HUES48 (cell line): ENCODE results near the gene STARD9.
"Not testable (repeated sequence)": the region's sequence is repeated elsewhere in the genome, so short reads cannot be mapped to it uniquely, and the experiment has no call there.

Experiments used
- H3K27ac ChIP-seq: one replicate; pipeline ENCODE4 v1.7.0; 2013; ENCODE audit warnings: low read depth, low read length, inconsistent platforms
- H3K27me3 ChIP-seq: 2 replicates; pipeline ENCODE4 v1.6.1; 2013; ENCODE audit warnings: mild to moderate bottlenecking, low read length; ENCODE audit not compliant: control insufficient read depth, insufficient read depth
- H3K36me3 ChIP-seq: 2 replicates; pipeline ENCODE4 v1.6.1; 2013; ENCODE audit warnings: low read length; ENCODE audit not compliant: control insufficient read depth, insufficient read depth
- H3K4me1 ChIP-seq: 2 replicates; pipeline ENCODE4 v1.6.1; 2013; ENCODE audit warnings: mild to moderate bottlenecking, low read length; ENCODE audit not compliant: control insufficient read depth, insufficient read depth
- H3K4me3 ChIP-seq: 2 replicates; pipeline ENCODE4 v1.5.1; 2013; ENCODE audit warnings: mild to moderate bottlenecking, low read depth, low read length
- H3K9ac ChIP-seq: 2 replicates; pipeline ENCODE4 v1.6.1; 2013; ENCODE audit warnings: mild to moderate bottlenecking, low read depth, low read length, moderate library complexity
- H3K9me3 ChIP-seq: 2 replicates; pipeline ENCODE4 v1.6.1; 2013; ENCODE audit warnings: low read length; ENCODE audit not compliant: control insufficient read depth, insufficient read depth

Gene STARD9

GRCh38 chr15:42556550-42557207 lies 18.7 kb upstream of the STARD9 start:
- H3K4me1 ChIP-seq, H3K27me3 ChIP-seq, H3K4me3 ChIP-seq, H3K9ac ChIP-seq, H3K9me3 ChIP-seq, H3K27ac ChIP-seq: not testable (repeated sequence)
- H3K36me3 ChIP-seq = peaks cover 46% of the 10 kb centered on the region

GRCh38 chr15:42558739-42559138 lies 16.7 kb upstream of the STARD9 start:
- Histone ChIP-seq H3K4me1 (no peaks in the 10 kb centered on the region), H3K4me3 (no peak overlapping the region), H3K36me3 (peaks cover 62% of the 10 kb centered on the region), H3K9me3 (no peaks in the 10 kb centered on the region), H3K27ac (no peak overlapping the region), H3K27me3 (no peaks in the 10 kb centered on the region), H3K9ac (no peak overlapping the region)

DNA sequence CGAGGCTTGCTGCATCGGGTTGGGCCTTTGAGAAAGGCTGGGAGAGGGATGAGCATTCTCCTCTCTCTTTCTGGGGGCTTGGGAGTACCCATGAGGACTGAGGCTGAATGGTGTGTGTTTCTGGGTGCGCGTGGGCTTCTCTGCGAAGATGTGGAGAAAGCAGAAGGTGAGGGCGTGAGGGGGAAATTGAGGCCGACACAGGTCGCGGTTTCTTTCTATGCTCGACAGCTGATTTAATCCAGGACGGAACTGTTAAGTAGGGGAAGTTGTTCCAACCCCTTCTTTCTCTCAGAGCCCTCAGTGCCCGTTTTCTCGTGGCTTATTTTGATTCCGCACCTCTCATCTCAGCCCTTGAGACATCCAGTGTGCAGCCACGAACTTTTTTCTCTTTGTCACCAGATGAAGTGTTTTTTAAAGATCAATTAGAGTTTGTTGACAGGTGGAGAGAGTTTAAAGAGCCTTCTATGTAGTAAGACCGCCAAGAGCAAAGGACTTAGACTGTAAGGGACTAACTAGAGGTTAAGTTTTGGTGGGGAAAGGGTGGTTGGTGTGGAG lies 711 bp downstream of the STARD9 start:
- Histone ChIP-seq H3K4me1 (peaks cover 3% of the 10 kb centered on the region; the same call in 1 of the 2 replicates), H3K4me3 (peak overlapping the region; percentile 76), H3K27me3 (peaks cover 30% of the 10 kb centered on the region), H3K27ac (no peak overlapping the region), H3K9me3 (no peaks in the 10 kb centered on the region), H3K9ac (0 out of 2 replicates have a peak overlapping the region, but pooled peaks have one; percentile 21), H3K36me3 (no peaks in the 10 kb centered on the region)

GRCh38 chr15:42576776-42577175 lies 1.4 kb downstream of the STARD9 start:
- Histone ChIP-seq H3K9me3 (no peaks in the 10 kb centered on the region), H3K27me3 (peaks cover 30% of the 10 kb centered on the region), H3K36me3 (no peaks in the 10 kb centered on the region), H3K4me3 (no peak overlapping the region), H3K4me1 (peaks cover 6% of the 10 kb centered on the region; the same call in 1 of the 2 replicates), H3K27ac (no peak overlapping the region), H3K9ac (no peak overlapping the region)

GRCh38 chr15:42577514-42578031 lies 2.2 kb downstream of the STARD9 start:
- Histone ChIP-seq H3K9ac (no peak overlapping the region), H3K36me3 (no peaks in the 10 kb centered on the region), H3K9me3 (no peaks in the 10 kb centered on the region), H3K27me3 (peaks cover 34% of the 10 kb centered on the region), H3K27ac (no peak overlapping the region), H3K4me1 (peaks cover 8% of the 10 kb centered on the region; the same call in 1 of the 2 replicates), H3K4me3 (no peak overlapping the region)

- Histone ChIP-seq H3K27ac (no peak overlapping the region), H3K4me1 (peaks cover 23% of the 10 kb centered on the region)
Measured at GRCh38 chr15:42578984-42579537, 3.7 kb downstream of the STARD9 start.

GRCh38 chr15:42581272-42581730 lies 5.9 kb downstream of the STARD9 start:
- Histone ChIP-seq H3K4me1 (peaks cover 31% of the 10 kb centered on the region), H3K27ac (no peak overlapping the region), H3K9me3 (no peaks in the 10 kb centered on the region), H3K27me3 (peaks cover 31% of the 10 kb centered on the region), H3K4me3 (peak overlapping the region; percentile 64), H3K9ac (peak overlapping the region; percentile 37), H3K36me3 (peaks cover 4% of the 10 kb centered on the region; the same call in 1 of the 2 replicates)

More at GRCh38 chr15:42578984-42579537, 3.7 kb downstream of the STARD9 start:
- Histone ChIP-seq H3K9ac (no peak overlapping the region), H3K36me3 (no peaks in the 10 kb centered on the region), H3K9me3 (no peaks in the 10 kb centered on the region), H3K27me3 (peaks cover 38% of the 10 kb centered on the region), H3K4me3 (no peak overlapping the region)

GRCh38 chr15:42582569-42583375 lies 7.4 kb downstream of the STARD9 start:
- Histone ChIP-seq H3K4me1 (peaks cover 31% of the 10 kb centered on the region), H3K9ac (no peak overlapping the region), H3K4me3 (no peak overlapping the region), H3K27me3 (peaks cover 21% of the 10 kb centered on the region), H3K9me3 (no peaks in the 10 kb centered on the region), H3K27ac (no peak overlapping the region), H3K36me3 (peaks cover 4% of the 10 kb centered on the region; the same call in 1 of the 2 replicates)

- peak overlapping the region; percentile 30; the same call in 1 of the 2 replicates for H3K9ac ChIP-seq
- peak overlapping the region; percentile 76 for H3K27ac ChIP-seq
- H3K4me3 ChIP-seq = peak overlapping the region; percentile 14; the same call in 1 of the 2 replicates
Measured at GRCh38 chr15:42584031-42584765, 8.8 kb downstream of the STARD9 start.

GRCh38 chr15:42590619-42591237 lies 15.3 kb downstream of the STARD9 start:
- no peaks in the 10 kb centered on the region for H3K27me3 ChIP-seq
- H3K4me1 ChIP-seq = peaks cover 3% of the 10 kb centered on the region; the same call in 1 of the 2 replicates
- H3K27ac ChIP-seq = no peak overlapping the region
- H3K9me3 ChIP-seq = no peaks in the 10 kb centered on the region
- no peak overlapping the region for H3K4me3 ChIP-seq
- H3K36me3 ChIP-seq = peaks cover 4% of the 10 kb centered on the region; the same call in 1 of the 2 replicates
- H3K9ac ChIP-seq = no peak overlapping the region

More at GRCh38 chr15:42584031-42584765, 8.8 kb downstream of the STARD9 start:
- Histone ChIP-seq H3K4me1 (peaks cover 31% of the 10 kb centered on the region), H3K9me3 (no peaks in the 10 kb centered on the region), H3K36me3 (peaks cover 4% of the 10 kb centered on the region; the same call in 1 of the 2 replicates), H3K27me3 (peaks cover 21% of the 10 kb centered on the region)
